CD1c-positive myeloid dendritic cell (primary cell): Measurements from ENCODE around the gene LGI2.

Experiments
- DNase-seq: peaks from one replicate; pipeline ENCODE4 v3.0.0-alpha.2; 2016; ENCODE audit errors: extremely low spot score

LGI2 gene

DNA sequence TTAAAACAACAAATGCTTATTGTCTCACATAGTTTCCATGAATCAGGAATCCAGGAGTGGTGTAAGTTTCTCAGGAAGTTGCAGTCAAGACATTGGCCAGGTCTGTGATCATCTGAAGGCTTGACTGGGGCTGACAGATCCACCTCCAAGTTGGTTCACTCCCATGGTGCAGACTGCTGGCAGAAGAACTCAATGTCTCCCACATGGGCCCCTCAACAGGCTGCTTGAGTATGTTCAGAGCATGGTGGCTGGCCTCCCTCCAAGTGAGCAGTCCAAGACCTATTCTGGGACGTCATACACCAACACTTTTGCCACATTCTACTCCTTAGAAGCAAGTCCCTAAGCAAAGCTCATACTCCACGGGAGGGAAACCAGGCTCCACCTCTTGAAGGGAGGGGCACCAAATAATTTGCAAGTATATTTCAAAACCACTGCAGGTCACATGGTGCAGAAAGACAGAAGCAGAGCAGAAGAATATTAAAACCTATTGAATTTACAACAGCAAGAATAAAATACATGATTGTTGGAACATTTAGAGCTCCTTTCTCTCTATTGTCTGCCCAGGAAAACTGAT lies 35.3 kb downstream of the LGI2 start:
- DNase-seq, result no peak

- DNase-seq, result no peak
These were observed 37.1 kb downstream of the LGI2 start for GRCh38 chr4:24993551-24994080.

GRCh38 chr4:24992968-24993367 lies 37.8 kb downstream of the LGI2 start:
- no peak for DNase-seq

DNA sequence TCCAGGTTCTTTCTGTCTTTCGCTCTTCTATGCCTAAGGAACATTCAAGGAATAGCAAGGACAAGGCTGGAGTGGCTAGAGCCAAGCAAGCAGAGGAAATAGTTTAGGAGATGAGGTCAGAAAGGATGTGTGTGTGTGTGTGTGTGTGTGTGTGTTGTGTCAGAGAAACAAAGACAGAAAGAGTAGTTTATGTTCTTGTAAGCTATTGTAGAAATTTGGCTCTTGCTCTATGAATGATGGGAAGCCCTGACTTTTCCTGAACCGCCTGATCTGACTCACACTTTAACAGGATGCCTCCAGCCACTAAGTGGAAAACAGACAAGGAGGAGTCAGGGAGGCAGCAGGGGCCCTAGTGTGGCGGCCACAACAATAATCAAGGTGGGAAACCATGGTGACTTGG lies 39.7 kb downstream of the LGI2 start:
- DNase-seq, result no peak

DNA sequence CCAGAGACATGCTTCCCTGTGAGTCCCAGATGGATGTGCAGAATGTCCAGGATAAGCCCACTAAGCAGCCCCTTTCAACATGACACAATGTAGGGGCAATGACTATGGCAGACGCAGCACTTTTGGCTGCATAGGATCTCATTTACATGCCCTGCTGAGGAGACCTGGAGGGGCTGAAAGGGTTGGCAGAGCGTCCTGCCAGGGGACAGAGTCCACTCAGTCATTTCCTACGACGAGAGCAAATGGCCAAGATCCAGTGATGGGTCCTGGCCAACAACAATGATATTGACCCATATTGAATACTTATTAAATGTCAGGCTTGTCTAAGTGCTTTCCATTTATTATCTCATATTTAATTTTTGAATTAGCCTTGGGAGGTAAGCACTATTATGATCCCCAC lies 41.4 kb downstream of the LGI2 start:
- DNase-seq, result no peak

- peak; percentile 65 for DNase-seq
These were observed 42.0 kb downstream of the LGI2 start for GRCh38 chr4:24988776-24989175.

DNA sequence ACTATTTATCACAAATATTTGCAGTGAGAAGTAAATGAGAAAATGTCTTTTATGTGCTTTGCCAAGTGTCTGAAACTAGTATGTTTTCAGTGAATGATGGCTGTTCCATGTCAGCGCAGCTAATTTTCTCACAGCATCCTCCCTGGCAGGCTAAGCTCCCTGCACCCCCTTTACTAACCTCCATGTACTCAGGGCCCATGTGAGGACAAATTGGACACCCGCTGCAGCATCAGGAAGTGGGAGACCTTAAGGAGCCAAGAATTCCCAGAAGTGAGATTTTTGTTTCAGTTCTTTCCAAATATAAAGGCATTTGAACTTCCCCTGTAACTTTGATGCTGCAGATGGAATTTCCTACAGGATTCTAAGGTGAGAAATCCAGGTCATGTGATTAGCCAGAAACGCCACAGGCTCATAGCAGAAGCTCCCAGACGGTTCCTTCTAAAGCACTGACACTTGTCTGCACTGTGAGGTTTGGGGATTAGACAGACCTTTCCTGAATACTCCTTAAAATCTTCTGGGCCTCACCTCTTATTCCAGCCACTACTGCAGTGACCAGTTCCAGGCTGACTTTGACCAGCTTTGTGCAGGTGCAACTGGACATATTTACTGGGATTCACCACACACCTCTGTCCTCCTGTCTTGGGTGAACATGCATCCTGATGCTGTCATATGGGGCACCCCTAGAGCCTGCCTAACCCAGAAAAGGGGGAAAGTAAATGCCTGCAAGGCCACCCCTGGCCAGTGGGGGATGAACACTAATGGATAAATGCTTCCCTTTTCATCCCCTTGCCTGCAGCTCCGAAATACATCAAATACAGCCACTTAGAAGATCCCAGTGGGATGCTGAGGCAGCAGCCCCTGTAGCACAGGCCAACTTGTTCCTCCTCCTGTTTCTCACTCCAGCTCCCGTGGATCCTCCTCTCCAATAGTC lies 45.9 kb downstream of the LGI2 start:
- DNase-seq, result no peak

DNA sequence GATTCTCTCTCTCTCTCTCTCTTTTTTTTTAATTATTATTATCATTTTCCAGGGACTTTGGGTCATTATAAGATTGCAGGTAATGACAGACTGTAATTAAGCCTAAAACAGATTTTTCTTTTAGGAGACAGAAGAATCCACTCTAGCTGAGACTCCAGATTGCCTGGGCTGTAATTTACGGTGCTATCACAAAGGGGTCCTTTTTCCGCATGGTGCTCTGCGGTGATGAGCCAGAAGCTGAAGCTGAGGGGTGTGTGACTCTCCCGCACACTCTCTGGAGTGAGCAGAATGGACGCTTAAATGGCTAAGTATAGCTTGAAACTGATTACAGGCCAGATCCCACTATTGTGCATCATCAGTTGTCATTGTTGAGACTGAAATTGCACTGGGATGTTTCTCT lies 50.0 kb downstream of the LGI2 start:
- DNase-seq, result no peak

DNA sequence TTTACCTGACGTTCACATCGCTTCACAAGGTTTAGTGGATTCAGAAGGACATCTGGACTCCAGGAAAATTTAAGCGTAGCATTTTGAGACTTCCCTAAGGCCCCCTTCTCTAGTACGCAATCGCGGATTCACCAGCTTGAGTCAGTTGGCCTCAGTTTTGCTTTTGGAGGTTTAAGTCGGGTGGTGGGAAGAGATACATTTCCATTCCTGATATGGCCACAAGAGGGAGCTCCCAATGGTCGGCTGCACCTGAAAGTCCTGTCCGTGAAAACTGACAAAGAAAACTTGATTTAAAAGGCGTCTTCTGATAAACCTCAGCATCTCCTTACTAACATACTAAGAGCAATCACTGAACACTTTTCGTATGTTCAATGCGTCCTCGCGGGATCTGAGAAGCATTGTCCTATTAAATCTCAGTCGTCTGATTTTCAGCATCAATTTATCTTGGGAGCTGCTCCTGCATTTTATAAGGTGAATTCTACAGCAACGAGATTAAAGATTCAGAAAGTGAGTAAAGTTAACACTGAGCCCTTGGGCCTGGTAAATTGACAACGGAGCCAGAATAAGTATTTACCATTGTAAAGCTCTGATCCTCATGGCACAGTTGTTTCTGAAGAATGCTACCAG lies 50.6 kb downstream of the LGI2 start:
- peak; percentile 76 for DNase-seq

DNA sequence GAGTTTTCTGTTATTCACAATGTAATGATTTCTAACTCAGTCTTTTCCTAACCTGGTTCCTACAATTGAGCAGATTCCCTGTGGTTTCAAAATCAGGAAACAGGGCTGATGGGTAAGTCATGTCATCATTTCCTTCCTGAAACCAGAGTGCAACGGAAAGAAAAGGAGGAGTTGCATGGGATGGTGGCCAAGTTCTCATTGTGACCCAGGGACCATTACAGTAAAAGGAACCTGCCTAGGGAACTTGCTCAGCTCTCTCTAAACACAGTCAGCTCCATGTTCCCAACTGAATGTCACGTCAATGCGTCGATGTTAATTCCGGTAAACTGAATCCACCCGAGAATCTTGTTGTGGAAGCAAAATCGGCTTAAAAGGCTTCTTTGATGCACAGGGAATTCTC lies 51.2 kb downstream of the LGI2 start:
- DNase-seq, result peak; percentile 88

DNA sequence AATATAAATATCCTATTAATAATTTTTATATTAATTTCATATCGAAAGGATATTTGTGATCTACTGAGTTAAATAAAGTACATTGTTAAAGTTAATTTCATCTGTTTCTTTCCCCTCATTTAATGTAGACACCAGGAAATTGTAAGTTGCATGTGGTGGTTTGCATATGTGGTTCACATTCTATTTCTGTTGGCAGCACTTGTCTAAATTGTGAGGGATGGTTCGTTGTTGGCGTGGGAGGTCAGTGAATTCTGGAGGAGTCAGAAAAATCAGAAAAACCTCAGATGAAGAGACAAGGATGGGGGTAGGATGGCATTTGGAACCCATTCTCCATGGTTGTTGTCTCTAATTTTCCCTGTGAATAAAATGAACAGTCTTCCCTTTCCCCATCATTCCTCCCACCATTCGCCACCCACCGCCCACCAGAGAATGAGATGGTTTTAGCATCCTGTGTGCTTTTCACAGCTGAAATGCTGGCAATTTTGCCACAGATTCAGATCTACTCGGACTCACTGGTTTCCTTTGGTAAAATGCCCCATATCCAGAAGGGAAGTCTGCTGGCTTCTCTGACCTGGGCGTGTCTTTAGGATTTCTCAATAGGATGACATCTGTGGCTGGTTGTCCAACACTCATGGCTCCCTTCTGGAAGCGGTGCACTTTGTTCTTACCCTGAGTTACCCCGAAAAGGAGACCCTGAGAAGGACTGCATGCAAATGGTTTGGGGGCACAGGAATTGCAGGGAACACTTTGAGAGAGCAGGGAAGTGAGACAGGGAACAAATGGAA lies 52.3 kb downstream of the LGI2 start:
- peak; percentile 75 for DNase-seq

GRCh38 chr4:24975510-24975909 lies 55.2 kb downstream of the LGI2 start:
- no peak for DNase-seq

- peak; percentile 87 for DNase-seq
These were observed 56.8 kb downstream of the LGI2 start for GRCh38 chr4:24973747-24974601.

DNA sequence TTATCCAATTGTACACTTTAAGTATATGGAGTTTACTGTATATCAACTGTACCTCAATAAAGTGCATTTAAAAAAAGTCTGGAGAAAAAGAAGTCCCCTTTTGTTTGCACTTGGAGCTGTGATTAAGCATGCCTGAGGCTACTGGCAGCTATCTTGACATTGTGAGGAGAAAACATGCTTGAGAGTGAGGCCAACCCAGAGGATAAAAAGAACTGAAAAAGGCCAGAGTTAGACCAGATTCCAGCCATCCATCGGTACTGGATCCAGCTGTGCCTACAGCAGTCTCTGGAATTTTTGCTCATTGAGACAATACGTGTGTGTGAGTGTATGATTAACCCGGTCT lies 57.4 kb downstream of the LGI2 start:
- DNase-seq, result no peak

- no peak for DNase-seq
These were observed 59.6 kb downstream of the LGI2 start for GRCh38 chr4:24971192-24971591.

- no peak for DNase-seq
These were observed 60.1 kb downstream of the LGI2 start for GRCh38 chr4:24970635-24971034.

DNA sequence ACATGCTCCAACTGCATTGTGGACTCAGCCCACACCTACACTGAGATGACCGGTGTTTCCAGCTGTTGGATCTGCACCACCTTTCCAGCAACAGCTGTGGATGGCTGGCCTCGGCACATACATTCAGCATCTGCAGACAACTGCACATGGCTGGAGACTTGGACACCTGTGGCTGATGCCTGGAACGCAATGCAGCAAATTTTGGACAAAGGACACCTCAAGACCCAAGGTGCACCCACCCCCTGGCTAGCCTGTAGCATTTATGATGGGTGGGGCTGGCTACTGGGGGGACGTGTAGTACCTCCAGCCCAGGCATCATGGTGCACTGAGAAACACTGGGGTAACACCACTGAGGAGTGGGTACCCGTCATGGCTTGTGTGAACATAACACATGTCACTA lies 60.6 kb downstream of the LGI2 start:
- no peak for DNase-seq

DNA sequence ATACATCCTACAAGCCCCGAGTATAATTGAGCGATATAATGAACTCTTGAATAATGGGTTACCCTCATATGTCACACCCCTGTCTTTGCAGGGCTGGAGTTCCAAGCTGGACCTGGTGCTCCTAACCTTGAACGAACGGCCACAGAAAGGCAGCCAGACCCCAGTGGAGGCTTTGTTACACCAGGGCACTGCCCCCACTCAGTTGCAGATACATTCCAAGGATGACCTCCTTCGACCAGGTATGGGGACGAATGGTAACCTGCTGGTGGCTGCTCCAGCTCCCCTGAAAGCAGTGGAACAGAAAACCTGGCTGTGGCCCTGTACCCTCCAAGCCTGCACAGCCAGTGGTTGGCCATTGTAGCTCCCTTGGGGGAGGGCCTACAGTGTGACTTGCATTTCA lies 61.3 kb downstream of the LGI2 start:
- no peak for DNase-seq

- DNase-seq, result no peak
These were observed 61.8 kb downstream of the LGI2 start for GRCh38 chr4:24968992-24969391.

- DNase-seq, result no peak
These were observed 62.5 kb downstream of the LGI2 start for GRCh38 chr4:24968278-24968677.

DNA sequence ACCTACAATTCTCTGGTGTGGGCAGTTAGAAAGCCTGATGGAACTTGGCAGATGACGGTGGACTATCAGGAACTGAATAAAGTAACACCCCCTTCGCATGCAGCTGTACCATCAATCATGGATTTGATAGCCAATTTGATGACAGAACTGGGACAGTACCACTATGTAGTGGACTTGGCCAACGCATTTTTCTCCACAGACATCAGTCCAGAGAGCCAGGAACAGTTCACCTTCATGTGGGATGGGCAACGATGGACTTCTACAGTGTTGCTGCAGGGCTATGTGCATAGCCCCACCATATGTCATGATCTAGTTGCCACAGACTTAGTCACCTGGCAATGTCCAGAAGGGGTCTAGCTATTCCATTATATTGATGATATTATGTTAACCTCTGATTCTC lies 63.4 kb downstream of the LGI2 start:
- DNase-seq, result no peak
